ENCODE data around the gene PRPF19.

Gene PRPF19

GRCh38 chr11:60932605-60933356 lies 26.4 kb upstream of the PRPF19 start:
- peaks cover 22% of the 10 kb centered on the region for H3K4me1 ChIP-seq
- no peaks in the 10 kb centered on the region for H3K27me3 ChIP-seq
- 0 out of 2 replicates have a peak, but pooled peaks cover under 1% of the 10 kb centered on the region for H4K20me1 ChIP-seq
- H3K9ac ChIP-seq: no peak overlapping the region
- peak overlapping the region; percentile 56 for H3K4me2 ChIP-seq
- no peak overlapping the region for H3K4me3 ChIP-seq
- H3K27ac ChIP-seq: no peak overlapping the region
- H3K9me3 ChIP-seq: no peaks in the 10 kb centered on the region
- peaks cover 86% of the 10 kb centered on the region for H3K36me3 ChIP-seq
- TF ChIP-seq Cebpa-rat (IDR thresholded peaks at IDR 0.05): no peak

GRCh38 chr11:60931917-60932316 lies 25.5 kb upstream of the PRPF19 start:
- Histone ChIP-seq H3K36me3 (peaks cover 82% of the 10 kb centered on the region), H3K9ac (no peak overlapping the region), H3K27ac (no peak overlapping the region), H3K9me3 (no peaks in the 10 kb centered on the region), H3K4me1 (peaks cover 30% of the 10 kb centered on the region), H3K4me3 (no peak overlapping the region), H4K20me1 (peaks cover 8% of the 10 kb centered on the region), H3K4me2 (peak overlapping the region; percentile 56), H3K27me3 (no peaks in the 10 kb centered on the region)
- TF ChIP-seq Cebpa-rat (IDR thresholded peaks at IDR 0.05): no peak

GRCh38 chr11:60930394-60930793 lies 24.0 kb upstream of the PRPF19 start:
- Histone ChIP-seq H3K36me3 (peaks cover 68% of the 10 kb centered on the region), H3K4me3 (no peak overlapping the region), H3K27ac (no peak overlapping the region), H3K9me3 (no peaks in the 10 kb centered on the region), H3K4me2 (no peak overlapping the region), H4K20me1 (peaks cover 23% of the 10 kb centered on the region), H3K27me3 (peaks cover 8% of the 10 kb centered on the region), H3K9ac (no peak overlapping the region), H3K4me1 (peaks cover 37% of the 10 kb centered on the region)
- TF ChIP-seq Cebpa-rat (IDR thresholded peaks at IDR 0.05): no peak

GRCh38 chr11:60929764-60930163 lies 23.4 kb upstream of the PRPF19 start:
- Histone ChIP-seq H3K4me3 (no peak overlapping the region), H3K36me3 (peaks cover 61% of the 10 kb centered on the region), H3K9ac (no peak overlapping the region), H3K27me3 (peaks cover 14% of the 10 kb centered on the region), H3K4me1 (peaks cover 44% of the 10 kb centered on the region), H3K9me3 (no peaks in the 10 kb centered on the region), H3K4me2 (no peak overlapping the region), H3K27ac (no peak overlapping the region), H4K20me1 (peaks cover 30% of the 10 kb centered on the region)
- no peak for TF ChIP-seq Cebpa-rat (IDR thresholded peaks at IDR 0.05)

GRCh38 chr11:60928563-60929001 lies 22.2 kb upstream of the PRPF19 start:
- Histone ChIP-seq H3K4me2 (no peak overlapping the region), H3K36me3 (peaks cover 55% of the 10 kb centered on the region), H3K9ac (no peak overlapping the region), H3K27ac (no peak overlapping the region), H3K4me3 (no peak overlapping the region), H4K20me1 (peaks cover 41% of the 10 kb centered on the region), H3K4me1 (peaks cover 55% of the 10 kb centered on the region), H3K9me3 (no peaks in the 10 kb centered on the region), H3K27me3 (peaks cover 26% of the 10 kb centered on the region)
- TF ChIP-seq Cebpa-rat (IDR thresholded peaks at IDR 0.05): no peak

GRCh38 chr11:60927600-60927999 lies 21.2 kb upstream of the PRPF19 start:
- Histone ChIP-seq H3K9me3 (no peaks in the 10 kb centered on the region), H3K27me3 (peaks cover 36% of the 10 kb centered on the region), H3K27ac (no peak overlapping the region), H3K4me3 (no peak overlapping the region), H3K36me3 (peaks cover 55% of the 10 kb centered on the region), H3K4me1 (peaks cover 63% of the 10 kb centered on the region), H3K4me2 (peak overlapping the region; percentile 51), H3K9ac (no peak overlapping the region), H4K20me1 (peaks cover 51% of the 10 kb centered on the region)
- TF ChIP-seq Cebpa-rat (IDR thresholded peaks at IDR 0.05): no peak

GRCh38 chr11:60927061-60927592 lies 20.7 kb upstream of the PRPF19 start:
- no peak overlapping the region for H3K4me3 ChIP-seq

GRCh38 chr11:60926500-60926899 lies 20.1 kb upstream of the PRPF19 start:
- Histone ChIP-seq H3K9me3 (no peaks in the 10 kb centered on the region), H3K4me2 (no peak overlapping the region), H3K27me3 (peaks cover 44% of the 10 kb centered on the region), H3K36me3 (peaks cover 59% of the 10 kb centered on the region), H3K9ac (no peak overlapping the region), H3K4me1 (peaks cover 62% of the 10 kb centered on the region), H3K4me3 (no peak overlapping the region), H3K27ac (no peak overlapping the region), H4K20me1 (peaks cover 62% of the 10 kb centered on the region)
- no peak for TF ChIP-seq Cebpa-rat (IDR thresholded peaks at IDR 0.05)

More at GRCh38 chr11:60927061-60927592, 20.7 kb upstream of the PRPF19 start:
- Histone ChIP-seq H3K9me3 (no peaks in the 10 kb centered on the region), H3K27ac (no peak overlapping the region), H3K9ac (no peak overlapping the region), H3K4me2 (peak overlapping the region; percentile 51), H3K36me3 (peaks cover 57% of the 10 kb centered on the region), H3K4me1 (peaks cover 63% of the 10 kb centered on the region), H3K27me3 (peaks cover 41% of the 10 kb centered on the region), H4K20me1 (peaks cover 56% of the 10 kb centered on the region)
- no peak for TF ChIP-seq Cebpa-rat (IDR thresholded peaks at IDR 0.05)

GRCh38 chr11:60925868-60926267 lies 19.5 kb upstream of the PRPF19 start:
- no peak overlapping the region; the same call in 1 of the 2 replicates for H3K4me3 ChIP-seq
- TF ChIP-seq Cebpa-rat (IDR thresholded peaks at IDR 0.05): no peak
- peaks cover 69% of the 10 kb centered on the region for H4K20me1 ChIP-seq
- peaks cover 59% of the 10 kb centered on the region for H3K36me3 ChIP-seq
- no peaks in the 10 kb centered on the region for H3K9me3 ChIP-seq
- peaks cover 44% of the 10 kb centered on the region for H3K27me3 ChIP-seq
- H3K9ac ChIP-seq: no peak overlapping the region
- H3K4me1 ChIP-seq: peaks cover 58% of the 10 kb centered on the region
- peak overlapping the region; percentile 94 for H3K4me2 ChIP-seq
- H3K27ac ChIP-seq: no peak overlapping the region

All from BLaER1 (cell line).